ENCODE data around the gene CNPY2. TPM values are rescaled to one million over a fixed set of nuclear protein-coding genes. Genes with fewer than 3 reads are reported as not detected.

CNPY2 gene
- total and polyA plus RNA-seq, 2 donors (not counting 3 experiments of a cell fraction or from before 2014, with no cell fraction given) = 183 to 256 TPM

GRCh38 chr12:56282579-56282978, 33.2 kb downstream of the CNPY2 start:
- POLR2A ChIA-PET = no interaction called here
- no peak for TF ChIP-seq JUN (IDR thresholded peaks at IDR 0.05; ENCODE audit: borderline replicate concordance, insufficient read depth, insufficient read length, low read depth)
- no peak for TF ChIP-seq POLR2AphosphoS5 (IDR thresholded peaks at IDR 0.05; ENCODE audit: insufficient read depth, low read depth, low read length)
- no peak for TF ChIP-seq FOS (IDR thresholded peaks at IDR 0.05; ENCODE audit: borderline replicate concordance, insufficient read depth, low read length)
- TF ChIP-seq POLR2A (IDR thresholded peaks at IDR 0.05; ENCODE audit: low read depth, low read length) = no peak
- TF ChIP-seq GATA2 (IDR thresholded peaks at IDR 0.05; ENCODE audit: insufficient read depth, insufficient read length, low read depth, low read length) = no peak
- TF ChIP-seq, protein P1, sequence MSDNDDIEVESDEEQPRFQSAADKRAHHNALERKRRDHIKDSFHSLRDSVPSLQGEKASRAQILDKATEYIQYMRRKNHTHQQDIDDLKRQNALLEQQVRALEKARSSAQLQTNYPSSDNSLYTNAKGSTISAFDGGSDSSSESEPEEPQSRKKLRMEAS (IDR thresholded peaks at IDR 0.05; ENCODE audit: insufficient read depth, insufficient read length) = no peak
- dilution Hi-C loops (cut with MboI; ENCODE audit: extremely low pct_ligation_motif_present, low sequenced_read_pairs) (no loop called here), intact Hi-C loops (cut with micrococcal nuclease) (no loop called here)
- Histone ChIP-seq H3K9me3 (replicated peaks; ENCODE audit: control insufficient read depth, insufficient read depth, low read length) (no peaks in the 10 kb centered on the region), H3K36me3 (ENCODE audit: control insufficient read depth in 2 of 2, extremely low read depth in 1 of 2, insufficient read depth in 2 of 2, low read length in 2 of 2) (peaks cover 23 to 30% of the 10 kb centered on the region in 2 experiments), H3K27ac (ENCODE audit: insufficient read depth, low read depth, low read length) (no peak overlapping the region), H3K79me2 (ENCODE audit: control insufficient read depth, insufficient read depth, low read length) (peaks cover 8% of the 10 kb centered on the region), H3K9me1 (replicated peaks; ENCODE audit: control insufficient read depth, extremely low read depth, insufficient read depth, low read length) (no peaks in the 10 kb centered on the region), H3K4me3 (replicated peaks in 1 of 3; ENCODE audit: insufficient read depth in 1 of 3, low read depth in 1 of 3, low read length in 3 of 3) (no peak overlapping the region), H2AFZ (ENCODE audit: low read depth, low read length) (no peak overlapping the region), H4K20me1 (replicated peaks; ENCODE audit: control insufficient read depth, extremely low read depth, insufficient read depth, low read length) (no peaks in the 10 kb centered on the region), H3K9ac (replicated peaks; ENCODE audit: extremely low read depth, insufficient read depth, low read length) (no peak overlapping the region), H3K4me1 (ENCODE audit: control insufficient read depth, extremely low read depth, insufficient read depth, low read length) (peaks cover 8% of the 10 kb centered on the region), H3K27me3 (ENCODE audit: control insufficient read depth in 2 of 2, insufficient read depth in 2 of 2, low read length in 2 of 2) (no peaks in the 10 kb centered on the region), H3K4me2 (ENCODE audit: insufficient read depth, low read length) (no peak overlapping the region)
- BruUV-seq (replicated peaks) = no TSS peak
- CTCF ChIA-PET = no interaction called here
- FAIRE-seq (no peak), DNase-seq (ENCODE audit: low read depth, low spot score) (no peak)

DNA sequence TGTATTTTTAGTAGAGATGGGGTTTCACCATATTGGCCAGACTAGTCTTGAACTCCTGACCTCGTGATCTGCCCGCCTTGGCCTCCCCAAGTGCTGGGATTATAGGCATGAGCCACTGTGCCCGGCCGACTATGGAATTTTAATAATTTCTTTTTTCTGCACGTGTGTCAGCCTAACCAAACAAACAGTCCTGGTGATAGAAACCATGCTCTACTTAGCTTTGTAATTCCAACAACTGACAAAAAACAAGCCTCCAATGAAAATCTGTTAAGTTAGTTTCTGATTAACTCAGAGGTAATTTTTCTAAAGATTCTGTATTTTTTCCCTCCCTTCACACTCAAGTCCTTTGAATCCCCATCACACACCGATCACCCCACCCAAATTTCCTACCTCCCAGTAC, 33.8 kb downstream of the CNPY2 start:
- H3K4me2 ChIP-seq (ENCODE audit: insufficient read depth, low read length) = no peak overlapping the region
- H3K36me3 ChIP-seq (ENCODE audit: control insufficient read depth in 2 of 2, extremely low read depth in 1 of 2, insufficient read depth in 2 of 2, low read length in 2 of 2) = peaks cover 24 to 30% of the 10 kb centered on the region in 2 experiments
- H3K9me3 ChIP-seq (replicated peaks; ENCODE audit: control insufficient read depth, insufficient read depth, low read length) = no peaks in the 10 kb centered on the region
- H4K20me1 ChIP-seq (replicated peaks; ENCODE audit: control insufficient read depth, extremely low read depth, insufficient read depth, low read length) = no peaks in the 10 kb centered on the region
- H3K9ac ChIP-seq (replicated peaks; ENCODE audit: extremely low read depth, insufficient read depth, low read length) = no peak overlapping the region
- no peak overlapping the region for H3K27ac ChIP-seq (ENCODE audit: insufficient read depth, low read depth, low read length)
- ChIA-PET CTCF (no interaction called here), POLR2A (no interaction called here)
- FAIRE-seq (no peak), DNase-seq (ENCODE audit: low read depth, low spot score) (no peak)
- intact Hi-C loops (cut with micrococcal nuclease) = no loop called here
- peaks cover 7% of the 10 kb centered on the region for H3K4me1 ChIP-seq (ENCODE audit: control insufficient read depth, extremely low read depth, insufficient read depth, low read length)
- no peak overlapping the region for H2AFZ ChIP-seq (ENCODE audit: low read depth, low read length)
- H3K79me2 ChIP-seq (ENCODE audit: control insufficient read depth, insufficient read depth, low read length) = peaks cover 7% of the 10 kb centered on the region
- TF ChIP-seq JUN (IDR thresholded peaks at IDR 0.05; ENCODE audit: borderline replicate concordance, insufficient read depth, insufficient read length, low read depth) (no peak), EZH2 (IDR thresholded peaks at IDR 0.05; ENCODE audit: borderline replicate concordance, low read depth, low read length, severe bottlenecking) (no peak), POLR2A (IDR thresholded peaks at IDR 0.05; ENCODE audit: low read depth, low read length) (no peak), MYC (IDR thresholded peaks at IDR 0.05; ENCODE audit: low read depth, low read length) (no peak), POLR2AphosphoS5 (IDR thresholded peaks at IDR 0.05; ENCODE audit: insufficient read depth, low read depth, low read length) (no peak), FOS (IDR thresholded peaks at IDR 0.05; ENCODE audit: borderline replicate concordance, insufficient read depth, low read length) (no peak), GATA2 (IDR thresholded peaks at IDR 0.05; ENCODE audit: insufficient read depth, insufficient read length, low read depth, low read length) (no peak)
- TF ChIP-seq, protein P1 (IDR thresholded peaks at IDR 0.05; ENCODE audit: insufficient read depth, insufficient read length) = no peak
- TF ChIP-seq, protein P2, sequence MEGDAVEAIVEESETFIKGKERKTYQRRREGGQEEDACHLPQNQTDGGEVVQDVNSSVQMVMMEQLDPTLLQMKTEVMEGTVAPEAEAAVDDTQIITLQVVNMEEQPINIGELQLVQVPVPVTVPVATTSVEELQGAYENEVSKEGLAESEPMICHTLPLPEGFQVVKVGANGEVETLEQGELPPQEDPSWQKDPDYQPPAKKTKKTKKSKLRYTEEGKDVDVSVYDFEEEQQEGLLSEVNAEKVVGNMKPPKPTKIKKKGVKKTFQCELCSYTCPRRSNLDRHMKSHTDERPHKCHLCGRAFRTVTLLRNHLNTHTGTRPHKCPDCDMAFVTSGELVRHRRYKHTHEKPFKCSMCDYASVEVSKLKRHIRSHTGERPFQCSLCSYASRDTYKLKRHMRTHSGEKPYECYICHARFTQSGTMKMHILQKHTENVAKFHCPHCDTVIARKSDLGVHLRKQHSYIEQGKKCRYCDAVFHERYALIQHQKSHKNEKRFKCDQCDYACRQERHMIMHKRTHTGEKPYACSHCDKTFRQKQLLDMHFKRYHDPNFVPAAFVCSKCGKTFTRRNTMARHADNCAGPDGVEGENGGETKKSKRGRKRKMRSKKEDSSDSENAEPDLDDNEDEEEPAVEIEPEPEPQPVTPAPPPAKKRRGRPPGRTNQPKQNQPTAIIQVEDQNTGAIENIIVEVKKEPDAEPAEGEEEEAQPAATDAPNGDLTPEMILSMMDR (IDR thresholded peaks at IDR 0.05; ENCODE audit: extremely low read depth in 1 of 2, insufficient read depth in 1 of 2, low read depth in 1 of 2, low read length in 2 of 2) = no peak
- no peaks in the 10 kb centered on the region for H3K9me1 ChIP-seq (replicated peaks; ENCODE audit: control insufficient read depth, extremely low read depth, insufficient read depth, low read length)
- no peak overlapping the region for H3K4me3 ChIP-seq (replicated peaks in 1 of 3; ENCODE audit: insufficient read depth in 1 of 3, low read depth in 1 of 3, low read length in 3 of 3)
- dilution Hi-C loops (cut with MboI; ENCODE audit: extremely low pct_ligation_motif_present, low sequenced_read_pairs) = no loop called here
- BruUV-seq (replicated peaks) = no TSS peak
- no peaks in the 10 kb centered on the region for H3K27me3 ChIP-seq (ENCODE audit: control insufficient read depth in 2 of 2, insufficient read depth in 2 of 2, low read length in 2 of 2)
